NCI-H526 treated with DMSO at 0.1 percent for 48 hours (cell line): ENCODE results near the gene EFCAB6.
A peak's percentile ranks its signal among the peaks of the same experiment; 100 is the strongest.

Source experiments
- DNase-seq: peaks from one replicate; lab custom pipeline; 2025; lab: John Stamatoyannopoulos, UW

The EFCAB6 gene

GRCh38 chr22:43749473-43749872 lies 62.6 kb downstream of the EFCAB6 start:
- DNase-seq, result no peak

- no peak for DNase-seq
Observed at GRCh38 chr22:43747877-43748276, 64.2 kb downstream of the EFCAB6 start.

GRCh38 chr22:43747058-43747457 lies 65.0 kb downstream of the EFCAB6 start:
- DNase-seq, result no peak

GRCh38 chr22:43745783-43746356 lies 66.2 kb downstream of the EFCAB6 start:
- DNase-seq, result no peak

GRCh38 chr22:43745411-43745770 lies 66.7 kb downstream of the EFCAB6 start:
- DNase-seq, result no peak

GRCh38 chr22:43744700-43745410 lies 67.2 kb downstream of the EFCAB6 start:
- DNase-seq, result no peak

GRCh38 chr22:43743929-43744643 lies 68.0 kb downstream of the EFCAB6 start:
- DNase-seq, result no peak

- no peak for DNase-seq
Observed at GRCh38 chr22:43743131-43743530, 69.0 kb downstream of the EFCAB6 start.

- no peak for DNase-seq
Observed at GRCh38 chr22:43742154-43742950, 69.8 kb downstream of the EFCAB6 start.

- no peak for DNase-seq
Observed at GRCh38 chr22:43740587-43741270, 71.4 kb downstream of the EFCAB6 start.

- DNase-seq, result no peak
Observed at GRCh38 chr22:43739851-43740379, 72.2 kb downstream of the EFCAB6 start.

- no peak for DNase-seq
Observed at GRCh38 chr22:43737150-43737828, 74.8 kb downstream of the EFCAB6 start.

- no peak for DNase-seq
Observed at GRCh38 chr22:43736651-43737050, 75.5 kb downstream of the EFCAB6 start.

GRCh38 chr22:43734370-43735150 lies 77.5 kb downstream of the EFCAB6 start:
- no peak for DNase-seq

- DNase-seq, result no peak
Observed at GRCh38 chr22:43733138-43733537, 79.0 kb downstream of the EFCAB6 start.

- peak; percentile 43 for DNase-seq
Observed at GRCh38 chr22:43731988-43732387, 80.1 kb downstream of the EFCAB6 start.

GRCh38 chr22:43726964-43727543 lies 85.1 kb downstream of the EFCAB6 start:
- DNase-seq, result no peak

- DNase-seq, result no peak
Observed at GRCh38 chr22:43726322-43726721, 85.8 kb downstream of the EFCAB6 start.

GRCh38 chr22:43723816-43724215 lies 88.3 kb downstream of the EFCAB6 start:
- DNase-seq, result no peak

- no peak for DNase-seq
Observed at GRCh38 chr22:43722444-43722843, 89.7 kb downstream of the EFCAB6 start.
